Measurements from ENCODE around the gene TBX4.

TBX4 gene

GRCh38 chr17:61413661-61414126 is 38.5 kb upstream of the TBX4 start:
- peaks cover 2% of the 10 kb centered on the region for H3K36me3 Mint-ChIP-seq (ENCODE audit: low read depth)
- H3K27ac Mint-ChIP-seq: peak overlapping the region in 2 of 3 experiments; percentile 77 to 90
- H3K4me1 Mint-ChIP-seq: peaks cover 19% of the 10 kb centered on the region
- no peak for TF ChIP-seq CTCF (IDR thresholded peaks at IDR 0.05; ENCODE audit: unreplicated experiment in 3 of 3)
- H3K4me3 Mint-ChIP-seq: peak overlapping the region; percentile 80 to 87 (median 85)
- no peaks in the 10 kb centered on the region for H3K9me3 Mint-ChIP-seq
- peaks cover 39% of the 10 kb centered on the region for H3K27me3 Mint-ChIP-seq (ENCODE audit: low read depth)

GRCh38 chr17:61414141-61414935 is 37.9 kb upstream of the TBX4 start:
- TF ChIP-seq CTCF (IDR thresholded peaks at IDR 0.05; ENCODE audit: unreplicated experiment in 3 of 3): no peak
- Mint-ChIP-seq H3K27ac (no peak overlapping the region), H3K9me3 (no peaks in the 10 kb centered on the region), H3K4me3 (peak overlapping the region; percentile 9 to 85 (median 41)), H3K36me3 (ENCODE audit: low read depth) (no peaks in the 10 kb centered on the region), H3K27me3 (ENCODE audit: low read depth) (peaks cover 38% of the 10 kb centered on the region), H3K4me1 (peaks cover 17% of the 10 kb centered on the region)

- TF ChIP-seq CTCF (IDR thresholded peaks at IDR 0.05; ENCODE audit: unreplicated experiment in 3 of 3): no peak
- Mint-ChIP-seq H3K4me1 (peaks cover 15% of the 10 kb centered on the region), H3K9me3 (no peaks in the 10 kb centered on the region), H3K27ac (no peak overlapping the region), H3K4me3 (peak overlapping the region in 2 of 3 experiments; percentile 9 to 41), H3K27me3 (ENCODE audit: low read depth) (peaks cover 36% of the 10 kb centered on the region), H3K36me3 (ENCODE audit: low read depth) (no peaks in the 10 kb centered on the region)
Measured at GRCh38 chr17:61414936-61415251, 37.3 kb upstream of the TBX4 start.

GRCh38 chr17:61415374-61416210 is 36.6 kb upstream of the TBX4 start:
- no peak for TF ChIP-seq CTCF (IDR thresholded peaks at IDR 0.05; ENCODE audit: unreplicated experiment in 3 of 3)
- no peaks in the 10 kb centered on the region for H3K36me3 Mint-ChIP-seq (ENCODE audit: low read depth)
- H3K9me3 Mint-ChIP-seq: no peaks in the 10 kb centered on the region
- H3K27ac Mint-ChIP-seq: no peak overlapping the region
- peaks cover 11% of the 10 kb centered on the region for H3K4me1 Mint-ChIP-seq
- peaks cover 36% of the 10 kb centered on the region for H3K27me3 Mint-ChIP-seq (ENCODE audit: low read depth)
- H3K4me3 Mint-ChIP-seq: peak overlapping the region; percentile 9 to 63 (median 13)

- no peak for TF ChIP-seq CTCF (IDR thresholded peaks at IDR 0.05; ENCODE audit: unreplicated experiment in 3 of 3)
- Mint-ChIP-seq H3K27me3 (ENCODE audit: low read depth) (peaks cover 38% of the 10 kb centered on the region), H3K9me3 (no peaks in the 10 kb centered on the region), H3K4me1 (peaks cover 10% of the 10 kb centered on the region), H3K27ac (no peak overlapping the region), H3K4me3 (peak overlapping the region in 2 of 3 experiments; percentile 13 to 35), H3K36me3 (ENCODE audit: low read depth) (no peaks in the 10 kb centered on the region)
Measured at GRCh38 chr17:61416211-61416539, 36.0 kb upstream of the TBX4 start.

Measured in nephron (organoid).